OCI-LY7 (cell line): Measurements from ENCODE around the gene DENND4B. TPM values are rescaled to one million over a fixed set of nuclear protein-coding genes. Genes with fewer than 3 reads are reported as not detected.
"Not testable (repeated sequence)": the region's sequence is repeated elsewhere in the genome, so short reads cannot be mapped to it uniquely, and the experiment has no call there.

Experiments used
- BruUV-seq: library from RNA; stranded (reverse); fragments of 400-500 nt; replicated peaks from 2 replicates; lab custom pipeline; 2021; lab: Mats Ljungman, UMichigan
- CTCF ChIA-PET: fragments of 300-600 bp; sonication (Branson Sonifier 250); formaldehyde crosslinking; loops from one replicate; lab custom pipeline; 2022; ENCODE audit warnings: antibody characterized with exemption; ENCODE audit not compliant: unreplicated experiment; lab: Charles Lee
- POLR2A ChIA-PET: fragments of 300-600 bp; sonication (Branson Sonifier 250); formaldehyde crosslinking; loops from one replicate; lab custom pipeline; 2022; ENCODE audit warnings: antibody characterized with exemption; lab: Charles Lee
- DNase-seq: peaks from one replicate; pipeline ENCODE4 v3.0.0-alpha.2; 2015; ENCODE audit warnings: low spot score
- H2AFZ ChIP-seq: fragments of 200-600 bp; sonication (generic), shearing (Covaris generic); 2 replicates; pipeline ENCODE4 v1.6.1; 2014; ENCODE audit warnings: mild to moderate bottlenecking, antibody characterized with exemption, low read length, moderate library complexity
- H3K27ac ChIP-seq: fragments of 200-600 bp; sonication (generic); 2 replicates; pipeline ENCODE4 v1.5.1; 2014; ENCODE audit warnings: mixed run types, low read depth, mild to moderate bottlenecking, moderate library complexity, low read length, inconsistent platforms; ENCODE audit not compliant: poor library complexity, severe bottlenecking
- H3K36me3 ChIP-seq: fragments of 200-600 bp; sonication (generic); 2 replicates; pipeline ENCODE4 v1.6.1; 2014; ENCODE audit warnings: mild to moderate bottlenecking, antibody characterized with exemption, low read length, moderate library complexity, mixed read lengths; ENCODE audit not compliant: insufficient read depth
- H3K4me1 ChIP-seq: fragments of 200-600 bp; sonication (generic); 2 replicates; pipeline ENCODE4 v1.5.1; 2014; ENCODE audit warnings: mild to moderate bottlenecking, low read length; ENCODE audit not compliant: insufficient read depth, poor library complexity, severe bottlenecking
- H3K4me2 ChIP-seq: fragments of 200-600 bp; sonication (generic); 2 replicates; pipeline ENCODE4 v1.6.1; 2014; ENCODE audit warnings: mild to moderate bottlenecking, low read length
- H3K4me3 ChIP-seq: fragments of 200-600 bp; sonication (generic); 2 replicates; pipeline ENCODE4 v1.5.1; 2014; ENCODE audit warnings: mild to moderate bottlenecking, low read depth, low read length; ENCODE audit not compliant: poor library complexity, severe bottlenecking
- H3K79me2 ChIP-seq: fragments of 200-600 bp; sonication (generic); 2 replicates; pipeline ENCODE4 v1.6.1; 2016; ENCODE audit warnings: low read depth, mild to moderate bottlenecking, low read length, moderate library complexity, mixed read lengths; ENCODE audit not compliant: insufficient read depth
- H3K9me2 ChIP-seq: fragments of 200-600 bp; sonication (generic); 2 replicates; pipeline ENCODE4 v1.6.1; 2016; ENCODE audit warnings: mild to moderate bottlenecking, low read length, mixed read lengths; ENCODE audit not compliant: insufficient read depth
- H3K9me3 ChIP-seq: fragments of 200-600 bp; sonication (generic); 2 replicates; pipeline ENCODE4 v1.6.1; 2014; ENCODE audit warnings: mild to moderate bottlenecking, mixed run types, low read length, mixed read lengths
- H4K20me1 ChIP-seq: fragments of 200-600 bp; sonication (generic); 2 replicates; pipeline ENCODE4 v1.6.1; 2014; ENCODE audit warnings: mild to moderate bottlenecking, antibody characterized with exemption, low read length, moderate library complexity, mixed read lengths; ENCODE audit not compliant: insufficient read depth
- CTCF ChIP-seq: fragments of 200-600 bp; sonication (generic); conservative IDR thresholded peaks from 2 replicates; pipeline ENCODE4 v1.5.1; 2014; ENCODE audit warnings: mild to moderate bottlenecking, antibody characterized with exemption, low read length, moderate library complexity, mixed read lengths
- EZH2phosphoT487 ChIP-seq: fragments of 200-600 bp; sonication (generic); IDR thresholded peaks from 2 replicates; pipeline ENCODE4 v1.6.1; 2018; ENCODE audit warnings: low read depth, borderline replicate concordance, mild to moderate bottlenecking, mixed run types, antibody characterized with exemption, low read length, moderate library complexity, mixed read lengths
- intact Hi-C: fragments of 100-400 bp; cut with micrococcal nuclease; formaldehyde crosslinking; loops from one replicate; pipeline ENCODE4 v1.10.0; 2022; ENCODE audit not compliant: unreplicated experiment
- total RNA-seq, 2 experiments: library from RNA; depleted of rRNA in 1 of 2; stranded (reverse); fragments of >200 nt in 1 of 2; shearing (Covaris generic) in 1 of 2; gene quantifications; 2 replicates each; pipeline ENCODE4 v1.2.3, GENCODE V29; 2014 to 2022

The DENND4B gene
- total RNA-seq, 2 experiments from 2014 or later, result 50.5 to 164 TPM

- Histone ChIP-seq H3K27ac (no peak overlapping the region), H2AFZ (no peak overlapping the region), H3K4me2 (no peak overlapping the region), H3K4me1 (peaks cover 5% of the 10 kb centered on the region), H3K9me2 (no peaks in the 10 kb centered on the region), H4K20me1 (peaks cover 5% of the 10 kb centered on the region; the same call in 1 of the 2 replicates), H3K36me3 (peaks cover 70% of the 10 kb centered on the region), H3K79me2 (peaks cover 100% of the 10 kb centered on the region), H3K9me3 (no peaks in the 10 kb centered on the region), H3K4me3 (no peak overlapping the region)
- ChIA-PET POLR2A (interaction anchor here (0.6 to 1.3 kb wide), 2 partner anchors 51 to 65 kb away, joined by 3 to 4 read pairs; no protein-coding TSS in a partner anchor), CTCF (no interaction called here)
- no peak for DNase-seq
- intact Hi-C loops, result no loop called here
- no peak for TF ChIP-seq EZH2phosphoT487
- no peak for TF ChIP-seq CTCF
- BruUV-seq, result no TSS peak
These were observed 42.6 kb downstream of the DENND4B start for GRCh38 chr1:153903841-153904455.

- H4K20me1 ChIP-seq, result peaks cover 5% of the 10 kb centered on the region; the same call in 1 of the 2 replicates
- H2AFZ ChIP-seq, result no peak overlapping the region
- peaks cover 9% of the 10 kb centered on the region for H3K4me1 ChIP-seq
- TF ChIP-seq EZH2phosphoT487 (no peak), CTCF (no peak)
- H3K36me3 ChIP-seq, result peaks cover 78% of the 10 kb centered on the region
- H3K9me3 ChIP-seq, result no peaks in the 10 kb centered on the region
- no peaks in the 10 kb centered on the region for H3K9me2 ChIP-seq
- H3K79me2 ChIP-seq, result peaks cover 96% of the 10 kb centered on the region
- ChIA-PET POLR2A (interaction anchor here (0.7 to 1.8 kb wide), 3 partner anchors 11 to 656 kb away, joined by 3 to 6 read pairs (median 4); no protein-coding TSS in a partner anchor), CTCF (interaction anchor here (0.7 kb wide), 1 partner anchor 50 kb away, joined by 3 read pairs; no protein-coding TSS in a partner anchor)
- intact Hi-C loops, result no loop called here
- no peak for DNase-seq
- H3K4me3 ChIP-seq, result no peak overlapping the region
- no peak overlapping the region for H3K27ac ChIP-seq
- no peak overlapping the region for H3K4me2 ChIP-seq
- TSS peak; percentile 3 for BruUV-seq
These were observed 47.0 kb downstream of the DENND4B start for GRCh38 chr1:153899509-153899908.

GRCh38 chr1:153895866-153896265 lies 50.7 kb downstream of the DENND4B start:
- H3K27ac ChIP-seq, BruUV-seq, H3K9me2 ChIP-seq, DNase-seq, H3K4me2 ChIP-seq, H3K9me3 ChIP-seq, CTCF ChIA-PET, H3K4me3 ChIP-seq, H2AFZ ChIP-seq, intact Hi-C loops, H3K4me1 ChIP-seq, H4K20me1 ChIP-seq: not testable (repeated sequence)
- POLR2A ChIA-PET, result interaction anchor here (0.6 to 1.0 kb wide), 5 partner anchors 9 to 593 kb away, joined by 3 to 6 read pairs (median 4); no protein-coding TSS in a partner anchor
- H3K79me2 ChIP-seq, result peaks cover 84% of the 10 kb centered on the region
- H3K36me3 ChIP-seq, result peaks cover 85% of the 10 kb centered on the region

GRCh38 chr1:153891042-153891441 lies 55.5 kb downstream of the DENND4B start:
- POLR2A ChIA-PET, DNase-seq, BruUV-seq: not testable (repeated sequence)

More at GRCh38 chr1:153891042-153891441, 55.5 kb downstream of the DENND4B start:
- H3K4me3 ChIP-seq, H4K20me1 ChIP-seq, CTCF ChIA-PET, H3K4me2 ChIP-seq, H2AFZ ChIP-seq, H3K4me1 ChIP-seq, H3K9me2 ChIP-seq, H3K27ac ChIP-seq, intact Hi-C loops, H3K9me3 ChIP-seq: not testable (repeated sequence)
- Histone ChIP-seq H3K36me3 (peaks cover 91% of the 10 kb centered on the region), H3K79me2 (peaks cover 84% of the 10 kb centered on the region)
